GM19372 (cell line): ENCODE measurements around the gene EIF4G3.
"Not testable (repeated sequence)": the region's sequence is repeated elsewhere in the genome, so short reads cannot be mapped to it uniquely, and the experiment has no call there.

ENCODE experiments used
- ATAC-seq: cut with Tn5 transposase; IDR thresholded peaks from one replicate; pipeline ENCODE4 v1.9.1; 2021; ENCODE audit warnings: mild to moderate bottlenecking, low read depth, moderate library complexity; ENCODE audit not compliant: unreplicated experiment

The EIF4G3 gene

DNA sequence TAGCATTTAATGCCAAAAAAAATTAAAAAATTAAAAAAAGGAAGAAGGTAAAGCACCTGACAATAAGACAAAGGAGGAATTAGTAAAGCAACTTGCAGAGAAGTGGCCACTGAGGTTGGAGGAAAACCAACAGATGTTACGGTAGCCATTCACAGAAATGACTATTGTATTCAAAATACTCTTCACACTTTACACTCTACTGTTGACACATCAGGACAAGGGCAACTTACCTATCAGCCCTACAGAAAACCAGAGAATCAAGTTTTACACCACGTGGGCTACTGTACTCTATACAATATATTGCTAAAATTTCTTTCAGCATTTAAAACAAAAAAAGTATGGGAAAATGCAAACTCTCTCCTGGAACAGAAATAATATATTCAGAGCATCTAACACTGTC, 70.0 kb downstream of the EIF4G3 start:
- ATAC-seq = no peak

DNA sequence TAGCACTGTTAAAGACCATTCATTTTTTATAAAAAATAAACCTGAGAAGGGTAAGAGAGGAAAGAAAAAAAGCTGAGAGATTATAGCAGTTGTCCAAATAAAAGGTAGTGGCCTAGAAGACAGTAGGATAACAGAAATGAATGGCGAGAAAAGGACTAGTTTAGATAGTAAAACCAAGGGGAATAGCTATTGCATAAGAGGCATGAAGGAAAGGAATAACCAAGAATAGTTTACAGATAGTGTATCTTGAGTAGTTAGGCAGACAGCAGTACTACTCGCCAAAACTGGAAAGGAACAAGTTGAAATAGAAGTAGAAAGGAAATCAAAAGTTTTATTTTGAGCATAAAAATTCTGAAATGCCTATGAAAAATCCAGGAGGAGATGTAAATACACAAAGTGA, 70.5 kb downstream of the EIF4G3 start:
- ATAC-seq = no peak

DNA sequence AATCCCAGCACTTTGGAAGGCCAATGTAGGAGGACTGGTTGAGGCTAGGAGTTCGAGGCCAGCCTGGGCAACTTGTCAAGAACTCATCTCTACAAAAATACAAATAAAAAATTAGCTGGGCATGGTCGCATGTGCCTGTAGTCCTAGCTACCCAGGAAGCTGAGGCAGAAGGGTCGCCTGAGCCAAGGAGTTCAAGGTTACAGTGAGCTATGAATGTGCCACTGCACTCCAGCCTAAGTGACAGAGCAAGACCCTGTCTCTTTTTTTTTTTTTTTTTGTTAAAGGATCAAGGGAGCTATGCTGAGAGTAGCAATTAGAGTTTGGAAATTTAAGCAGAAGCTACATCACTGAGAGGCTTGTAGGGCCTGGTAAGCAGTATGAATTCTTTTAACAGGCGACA, 70.9 kb downstream of the EIF4G3 start:
- no peak for ATAC-seq

DNA sequence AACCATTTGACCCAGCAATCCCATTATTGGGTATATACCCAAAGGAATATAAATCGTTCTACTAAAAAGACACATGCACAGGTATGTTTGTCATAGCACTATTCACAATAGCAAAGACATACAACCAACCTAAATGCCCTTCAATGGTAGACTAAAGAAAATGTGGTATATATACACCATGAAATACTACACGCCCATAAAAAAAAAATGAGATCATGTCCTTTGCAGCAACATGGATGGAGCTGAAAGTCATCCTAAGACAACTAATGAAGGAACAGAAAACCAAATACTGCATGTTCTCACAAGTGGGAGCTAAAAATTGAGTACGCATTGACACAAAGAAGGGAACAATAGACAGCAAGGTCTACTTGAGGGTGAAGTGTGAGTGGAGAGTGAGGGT, 72.0 kb downstream of the EIF4G3 start:
- ATAC-seq = no peak

DNA sequence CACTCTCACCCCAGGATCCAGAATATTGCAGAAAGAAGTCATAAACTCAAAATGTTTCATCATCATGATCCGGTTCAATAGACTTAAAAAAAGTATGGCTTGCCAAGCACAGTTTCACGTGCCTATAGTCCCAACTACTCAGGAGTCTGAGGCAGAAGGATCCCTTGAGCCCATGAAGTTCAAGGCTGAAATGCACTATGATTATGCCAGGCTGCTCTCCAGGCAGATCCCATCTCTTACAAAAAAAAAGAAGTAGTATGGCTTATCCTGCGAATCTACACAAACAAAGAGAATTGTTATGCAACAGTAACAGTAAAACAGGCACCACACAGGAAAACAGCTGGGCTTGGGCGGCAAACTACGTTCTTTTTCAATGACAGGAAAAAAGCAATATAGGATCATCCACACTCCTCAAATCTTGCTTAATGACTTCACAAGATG, 76.2 kb downstream of the EIF4G3 start:
- ATAC-seq = no peak

DNA sequence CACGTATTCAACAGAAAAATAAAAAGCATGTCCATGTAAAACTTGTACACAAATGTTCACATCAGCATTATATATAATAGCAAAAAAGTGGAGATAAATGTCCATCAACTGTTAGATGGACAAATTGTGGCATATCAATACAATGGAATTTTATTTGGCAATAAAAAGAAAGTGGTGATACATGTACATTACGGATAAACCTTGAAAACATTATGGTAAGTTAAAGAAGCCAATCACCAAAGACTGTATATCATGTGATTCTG, 76.9 kb downstream of the EIF4G3 start:
- ATAC-seq = no peak

DNA sequence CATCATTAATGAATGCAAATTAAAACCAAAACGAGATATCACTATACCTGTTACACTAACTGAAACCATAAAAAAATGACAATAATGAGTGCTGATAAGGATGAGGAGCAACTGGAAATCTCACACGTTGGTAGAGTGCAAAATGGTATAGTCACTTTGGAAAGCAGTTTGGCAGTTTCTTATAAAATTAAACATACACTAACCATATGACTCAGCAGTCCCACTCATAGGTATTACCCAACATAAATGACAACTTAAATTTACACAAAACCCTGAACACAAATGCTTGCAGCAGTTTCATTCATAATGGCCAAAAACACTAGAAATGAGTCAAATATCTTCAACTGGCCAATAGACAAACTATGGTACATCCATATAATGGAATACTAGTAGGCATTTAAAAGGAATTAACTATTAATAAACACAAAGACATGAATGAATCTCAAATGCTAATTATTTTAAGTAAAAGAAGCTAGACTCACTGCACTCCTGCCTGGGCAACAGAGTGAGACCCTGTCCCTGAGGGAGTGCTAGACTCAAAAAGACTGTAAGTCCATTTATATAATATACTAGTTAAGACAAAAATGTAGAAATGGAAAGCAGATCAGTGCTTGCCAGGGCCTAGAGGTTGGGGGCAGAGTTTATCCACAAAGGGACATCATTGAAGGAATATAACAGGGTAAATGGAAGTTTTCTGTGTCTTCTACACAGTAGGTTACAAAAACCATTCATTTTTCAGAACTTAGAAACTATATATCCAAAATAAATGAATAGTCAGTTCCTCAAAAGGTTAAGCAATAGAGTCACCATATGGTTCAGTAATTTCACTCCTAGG, 77.4 kb downstream of the EIF4G3 start:
- ATAC-seq = no peak

DNA sequence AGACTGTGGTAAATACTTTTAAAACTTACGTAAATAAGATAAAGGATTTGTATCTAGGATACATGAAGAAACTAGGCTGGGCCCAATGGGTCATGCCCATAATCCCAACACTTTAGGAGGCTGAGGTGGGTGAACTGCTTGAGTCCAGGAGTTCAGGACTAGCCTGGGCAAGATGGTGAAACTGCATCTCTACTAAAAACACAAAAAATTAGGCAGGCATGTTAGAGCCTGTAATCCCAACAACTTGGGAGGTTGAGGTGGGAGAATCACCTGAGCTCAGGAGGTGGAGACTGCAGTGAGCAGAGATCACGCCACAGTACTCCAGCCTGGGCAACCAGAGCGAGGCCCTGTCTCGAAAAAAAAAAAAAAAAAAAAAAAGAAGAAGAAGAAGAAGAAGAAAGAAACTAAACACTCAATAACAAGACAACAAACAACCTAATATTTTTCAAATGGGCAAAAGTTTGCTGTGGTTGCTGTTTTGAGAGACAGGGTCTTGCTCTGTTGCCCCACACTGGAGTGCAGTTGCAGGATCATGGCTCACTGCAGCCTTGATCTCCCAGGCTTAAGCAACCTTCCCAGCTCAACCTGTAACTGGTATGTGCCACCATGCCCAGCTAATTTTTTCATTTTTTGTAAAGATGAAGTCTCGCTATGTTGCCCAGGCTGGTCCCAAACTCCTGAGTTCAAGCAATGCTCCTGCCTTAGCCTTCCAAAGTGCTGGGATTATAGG, 78.3 kb downstream of the EIF4G3 start:
- no peak for ATAC-seq

DNA sequence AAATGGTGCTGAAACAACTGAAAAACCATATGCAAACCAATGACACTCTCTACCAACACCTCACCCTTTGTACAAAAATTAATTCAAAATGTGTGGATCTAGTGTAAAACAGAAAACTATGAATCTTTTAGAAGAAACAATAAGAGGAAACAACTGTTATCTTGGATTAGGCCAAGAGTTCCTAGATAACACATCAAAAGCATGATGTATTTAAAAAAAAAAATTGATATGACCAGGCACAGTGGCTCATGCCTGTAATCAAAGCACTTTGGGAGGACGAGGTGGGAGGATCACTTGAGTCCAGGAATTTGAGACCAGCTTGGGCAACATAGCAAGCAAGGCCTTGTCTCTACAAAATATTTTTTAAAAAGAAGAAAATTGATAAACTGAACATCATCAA, 79.0 kb downstream of the EIF4G3 start:
- no peak for ATAC-seq

DNA sequence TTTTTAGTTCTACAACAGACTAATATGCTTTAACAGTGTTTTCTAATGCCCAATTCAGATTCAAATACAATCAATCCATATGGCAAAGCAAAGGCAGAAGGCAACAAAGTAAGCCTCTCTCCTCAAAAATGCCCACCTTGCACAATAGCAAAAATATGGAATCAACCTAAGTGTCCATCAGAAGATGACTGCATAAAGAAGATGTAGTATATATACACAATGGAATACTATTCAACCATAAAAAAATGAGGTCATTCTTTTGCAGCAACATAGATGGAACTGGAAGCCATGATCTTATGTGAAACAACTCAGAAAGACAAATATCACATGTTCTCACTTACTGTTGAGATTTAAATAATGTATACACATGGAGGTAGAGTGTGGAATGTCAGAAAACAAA, 80.7 kb downstream of the EIF4G3 start:
- ATAC-seq = no peak

DNA sequence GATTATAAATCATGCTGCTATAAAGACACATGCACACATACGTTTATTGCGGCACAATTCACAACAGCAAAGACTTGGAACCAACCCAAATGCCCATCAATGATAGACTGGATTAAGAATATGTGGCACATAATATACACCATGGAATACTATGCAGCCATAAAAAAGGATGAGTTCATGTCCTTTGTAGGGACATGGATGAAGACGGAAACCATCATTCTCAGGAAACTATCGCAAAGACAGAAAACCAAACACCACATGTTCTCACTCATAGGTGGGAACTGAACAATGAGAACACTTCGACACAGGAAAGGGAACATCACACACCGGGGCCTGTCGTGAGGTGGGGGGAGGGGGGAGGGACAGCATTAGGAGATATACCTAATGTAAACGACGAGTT, 82.4 kb downstream of the EIF4G3 start:
- not testable (repeated sequence) for ATAC-seq

DNA sequence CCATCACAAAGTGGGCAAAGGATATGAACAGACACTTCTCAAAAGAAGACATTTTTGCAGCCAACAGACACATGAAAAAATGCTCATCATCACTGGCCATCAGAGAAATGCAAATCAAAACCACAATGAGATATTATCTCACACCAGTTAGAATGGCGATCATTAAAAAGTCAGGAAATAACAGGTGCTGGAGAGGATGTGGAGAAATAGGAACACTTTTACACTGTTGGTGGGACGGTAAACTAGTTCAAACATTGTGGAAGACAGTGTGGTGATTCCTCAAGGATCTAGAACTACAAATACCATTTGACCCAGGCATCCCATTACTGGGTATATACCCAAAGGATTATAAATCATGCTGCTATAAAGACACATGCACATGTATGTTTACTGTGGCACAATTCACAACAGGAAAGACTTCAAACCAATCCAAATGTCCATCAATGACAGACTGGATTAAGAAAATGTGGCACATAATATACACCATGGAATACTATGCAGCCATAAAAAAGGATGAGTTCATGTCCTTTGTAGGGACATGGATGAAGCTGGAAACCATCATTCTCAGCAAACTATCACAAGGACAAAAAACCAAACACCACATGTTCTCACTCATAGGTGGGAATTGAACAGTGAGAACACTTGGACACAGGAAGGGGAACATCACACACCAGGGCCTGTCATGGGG, 83.3 kb downstream of the EIF4G3 start:
- not testable (repeated sequence) for ATAC-seq

DNA sequence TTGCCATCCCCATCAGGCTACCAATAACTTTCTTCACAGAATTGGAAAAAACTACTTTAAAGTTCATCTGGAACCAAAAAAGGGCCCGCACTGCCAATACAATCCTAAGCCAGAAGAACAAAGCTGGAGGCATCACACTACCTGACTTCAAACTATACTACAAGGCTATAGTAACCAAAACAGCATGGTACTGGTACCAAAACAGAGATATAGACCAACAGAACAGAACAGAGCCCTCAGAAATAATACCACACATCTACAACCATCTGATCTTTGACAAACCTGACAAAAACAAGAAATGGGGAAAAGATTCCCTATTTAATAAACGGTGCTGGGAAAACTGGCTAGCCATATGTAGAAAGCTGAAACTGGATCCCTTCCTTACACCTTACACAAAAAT, 84.2 kb downstream of the EIF4G3 start:
- not testable (repeated sequence) for ATAC-seq

DNA sequence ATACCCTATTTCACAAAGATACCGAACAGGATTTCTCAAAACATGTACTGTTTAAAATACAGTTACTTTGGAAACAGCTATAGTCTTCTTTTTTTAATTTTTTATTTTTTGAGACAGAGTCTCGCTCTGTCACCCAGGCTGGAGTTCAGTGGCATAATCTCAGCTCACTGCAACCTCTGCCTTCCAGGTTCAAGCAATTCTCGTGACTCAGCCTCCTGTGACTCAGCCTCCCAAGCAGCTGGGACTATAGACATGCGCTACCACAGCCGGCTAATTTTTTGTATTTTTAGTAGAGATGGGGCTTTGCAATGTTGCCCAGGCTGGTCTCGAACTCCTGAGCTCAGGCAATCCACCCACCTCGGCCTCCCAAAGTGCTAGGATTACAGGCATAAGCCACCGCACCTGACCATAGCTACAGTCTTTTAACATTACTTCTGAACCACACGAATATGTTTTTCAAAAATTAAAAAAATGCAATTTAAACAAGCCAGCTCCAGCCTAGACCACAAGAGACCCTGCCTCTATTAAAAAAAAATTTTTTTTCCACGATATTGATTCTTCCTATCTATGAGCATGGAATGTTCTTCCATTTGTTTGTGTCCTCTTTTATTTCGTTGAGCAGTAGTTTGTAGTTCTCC, 85.5 kb downstream of the EIF4G3 start:
- ATAC-seq = not testable (repeated sequence)

DNA sequence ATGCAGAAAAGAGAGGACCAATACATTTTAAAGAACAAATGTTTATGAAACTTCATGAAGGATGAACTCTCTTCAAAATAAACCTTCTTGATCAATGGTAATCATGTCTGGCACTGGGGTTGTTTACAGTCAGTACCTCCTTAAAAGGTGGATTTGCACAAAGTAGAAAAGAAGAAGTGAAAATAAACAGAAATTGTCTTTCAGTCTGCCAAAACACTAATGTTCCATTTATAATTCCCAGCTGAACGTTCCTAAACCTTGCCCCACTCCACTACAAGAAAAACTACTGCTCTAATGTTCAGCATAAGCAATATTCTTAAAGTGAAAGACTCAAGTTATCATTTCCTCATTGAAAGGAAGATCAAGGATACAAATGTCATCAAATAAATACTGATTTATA, 86.2 kb downstream of the EIF4G3 start:
- ATAC-seq = no peak

DNA sequence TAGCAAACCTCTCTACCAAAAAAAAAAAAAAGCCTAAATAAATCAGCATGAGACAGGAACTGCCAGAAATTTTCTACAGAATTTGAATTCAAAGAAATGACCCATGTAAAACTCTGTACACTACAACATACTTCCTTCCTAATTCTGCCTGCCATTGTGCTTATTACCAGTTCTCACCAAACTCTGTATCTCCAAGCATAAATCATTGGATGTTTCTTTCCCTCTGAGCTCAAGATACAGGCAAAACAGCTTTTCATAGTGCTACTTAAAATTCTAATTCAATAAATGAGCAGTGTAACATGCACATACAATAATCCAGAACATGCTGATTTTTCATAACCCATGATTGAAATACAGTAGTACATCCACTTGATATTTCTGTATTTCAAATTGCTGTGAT, 87.0 kb downstream of the EIF4G3 start:
- no peak for ATAC-seq

DNA sequence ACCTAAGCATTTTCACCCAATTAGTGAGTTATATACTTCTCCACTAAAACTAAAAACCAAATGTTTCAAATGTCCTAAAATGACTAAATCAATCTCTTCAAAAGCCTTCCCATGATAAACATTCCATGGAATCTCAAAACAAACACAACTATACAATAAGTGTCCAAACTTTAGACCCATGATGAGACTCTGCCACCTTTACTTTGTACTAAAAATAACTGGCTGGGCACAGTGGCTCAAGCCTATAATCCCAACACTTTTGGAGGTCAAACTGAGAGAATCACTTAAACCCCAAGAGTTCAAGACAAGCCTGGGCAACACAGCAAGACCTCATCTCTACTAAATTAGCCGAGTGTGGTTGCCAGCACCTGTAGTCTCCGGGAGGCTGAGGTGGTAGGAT, 87.4 kb downstream of the EIF4G3 start:
- ATAC-seq = no peak

DNA sequence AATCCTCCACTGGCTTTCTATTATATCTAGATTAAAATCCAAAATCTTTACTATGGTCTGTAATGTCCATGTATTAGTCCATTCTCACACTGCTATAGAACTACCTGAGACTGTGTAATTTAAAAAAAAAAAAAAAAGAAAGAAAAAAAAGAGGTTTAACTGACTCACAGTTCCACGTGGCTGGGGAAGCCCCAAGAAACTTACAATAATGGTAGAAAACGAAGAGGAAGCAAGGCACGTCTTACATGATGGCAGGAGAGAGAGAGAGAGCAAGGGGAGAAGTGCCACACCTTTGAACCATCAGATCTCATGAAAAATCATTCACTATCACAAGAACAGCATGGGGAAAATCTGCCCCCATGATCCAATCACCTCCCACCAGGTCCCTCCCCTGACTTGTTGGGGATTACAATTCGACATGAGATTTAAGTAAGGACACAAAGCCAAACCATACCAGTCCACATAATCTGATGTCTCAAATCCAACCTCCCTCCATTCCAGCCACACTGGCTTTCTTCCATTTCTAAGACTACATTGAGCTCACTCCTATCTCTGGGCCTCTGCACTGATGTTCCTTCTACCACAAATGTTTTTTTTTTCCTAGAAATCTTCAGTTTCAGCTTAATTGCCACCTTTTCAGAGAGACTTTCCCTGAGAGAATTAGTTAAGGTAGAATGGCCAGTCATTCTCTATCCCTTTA, 92.4 kb downstream of the EIF4G3 start:
- ATAC-seq = no peak

DNA sequence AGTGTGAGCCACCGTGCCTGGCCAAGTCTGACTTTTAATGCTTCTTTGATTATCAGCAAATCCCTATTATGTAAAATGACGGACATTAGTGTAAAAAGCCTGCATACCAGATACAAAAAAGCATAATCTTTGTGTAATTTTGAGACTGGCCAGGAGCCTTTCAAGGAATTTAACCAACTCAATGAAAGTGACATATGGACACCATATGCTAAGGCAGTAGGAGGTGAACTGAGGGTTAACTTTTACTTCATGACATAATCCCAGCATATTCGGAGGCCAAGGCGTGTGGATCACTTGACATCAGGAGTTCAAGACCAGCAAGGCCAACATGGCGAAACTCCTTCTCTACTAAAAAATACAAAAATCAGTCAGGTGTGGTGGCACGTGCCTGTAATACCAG, 94.6 kb downstream of the EIF4G3 start:
- ATAC-seq = no peak

DNA sequence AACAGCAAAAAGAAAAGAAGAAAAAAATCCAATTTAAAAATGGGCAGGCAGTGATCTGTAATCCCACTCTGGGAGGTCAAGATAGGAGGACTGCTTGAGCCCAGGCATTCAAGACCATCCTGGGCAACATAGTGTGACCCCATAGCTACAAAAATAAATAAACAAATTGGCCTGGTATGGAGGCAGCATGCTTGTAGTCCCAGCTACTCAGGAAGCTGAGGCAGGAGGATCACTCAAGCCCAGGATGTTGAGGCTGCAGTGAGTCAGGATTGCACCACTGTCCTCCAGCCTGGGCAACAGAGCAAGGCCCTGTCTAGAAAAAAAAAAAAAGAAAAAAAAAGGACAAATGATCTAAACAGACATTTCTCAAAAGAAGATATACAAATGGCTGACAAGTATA, 99.6 kb downstream of the EIF4G3 start:
- ATAC-seq = no peak

DNA sequence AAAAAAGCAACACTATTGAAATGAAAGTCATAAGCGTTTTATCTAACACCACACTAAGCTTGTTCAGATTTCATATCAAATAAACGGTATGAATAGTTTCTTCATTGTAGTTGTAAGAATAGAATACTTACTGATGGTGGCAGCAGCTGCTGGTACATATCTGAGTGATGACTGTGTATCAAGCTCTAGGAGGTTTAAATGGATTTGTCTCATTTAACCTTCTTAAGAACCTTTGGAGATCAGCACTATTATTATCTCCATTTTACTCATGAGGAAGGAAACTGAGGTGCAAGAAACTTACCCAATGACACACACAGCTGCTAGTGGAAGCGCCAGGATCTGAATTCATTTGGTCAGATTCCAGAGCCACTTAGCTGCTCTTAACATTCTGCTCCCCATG, 104.0 kb downstream of the EIF4G3 start:
- no peak for ATAC-seq
